Right ventricle myocardium inferior (tissue), 1 donor: Measurements from ENCODE around the gene NR2F2. TPM values are rescaled to one million over a fixed set of nuclear protein-coding genes. Genes with fewer than 3 reads are reported as not detected.

ENCODE experiments used
- ATAC-seq: fragments of 200-7000 bp; cut with Tn5 transposase; one replicate; pipeline ENCODE4 v1.9.1; 2020; ENCODE audit warnings: mild to moderate bottlenecking, moderate library complexity
- DNase-seq: peaks from one replicate; pipeline ENCODE4 v3.0.0; 2021; ENCODE audit errors: missing footprints
- intact Hi-C: fragments of 100-400 bp; cut with DNase I; formaldehyde crosslinking; loops from one replicate; pipeline ENCODE4 v1.11.0; 2022
- long read RNA-seq: library from polyadenylated mRNA; unstranded; transcript quantifications from one replicate; pipeline ENCODE4 v2.0.0, GENCODE V29; 2021
- total RNA-seq: library from RNA; stranded (reverse); fragmentation: NEBNext Ultra II Directional; extraction: Animal tissue kit (Norgen Biotek cat#: 25700); gene quantifications from one replicate; pipeline ENCODE4 v1.2.1, GENCODE V29; 2021
- donor health status: DM: no; HTN: yes; CAD: no; lungs with severe emphysema.

Gene NR2F2
- total RNA-seq = 14.2 TPM
- long read RNA-seq, full-length matches to known transcripts = 6 of 7 reads
- long read RNA-seq, partial matches to known transcripts = 1 of 7 reads
- long read RNA-seq, other reads (novel, unspliced or antisense) = 0 of 7 reads

GRCh38 chr15:96330450-96331143 lies at the start of gene NR2F2:
NR2F2 (plus strand) TSS chr15:96330700; CDS start chr15:96332106, 1,406 bp downstream.
- peak; percentile 84 for ATAC-seq
- intact Hi-C loops = loop anchor here (10.0 kb wide), 2 partner anchors 1306 to 1634 kb away; partner anchors contain the start of gene ARRDC4
- DNase-seq = peak; percentile 98

- intact Hi-C loops = no loop called here
- ATAC-seq = peak; percentile 52
- no peak for DNase-seq
These were observed 45.2 kb upstream of the NR2F2 start for GRCh38 chr15:96285305-96285704.

GRCh38 chr15:96285729-96286254 lies 44.7 kb upstream of the NR2F2 start:
- ATAC-seq = peak; percentile 78
- intact Hi-C loops = no loop called here
- DNase-seq = peak; percentile 64

- intact Hi-C loops = no loop called here
- DNase-seq = no peak
- ATAC-seq = no peak
These were observed 39.8 kb upstream of the NR2F2 start for GRCh38 chr15:96290679-96291078.

- DNase-seq = no peak
- ATAC-seq = no peak
- intact Hi-C loops = no loop called here
These were observed 37.9 kb upstream of the NR2F2 start for GRCh38 chr15:96292635-96293034.

- intact Hi-C loops = no loop called here
These were observed 37.1 kb upstream of the NR2F2 start for GRCh38 chr15:96293441-96293840.

GRCh38 chr15:96294766-96295165 lies 35.7 kb upstream of the NR2F2 start:
- no peak for ATAC-seq
- no peak for DNase-seq
- intact Hi-C loops = no loop called here

More at GRCh38 chr15:96293441-96293840, 37.1 kb upstream of the NR2F2 start:
- ATAC-seq = no peak
- DNase-seq = no peak

GRCh38 chr15:96296264-96296663 lies 34.2 kb upstream of the NR2F2 start:
- DNase-seq (no peak), ATAC-seq (no peak)
- intact Hi-C loops = no loop called here

- ATAC-seq = no peak
- no peak for DNase-seq
- intact Hi-C loops = no loop called here
These were observed 32.7 kb upstream of the NR2F2 start for GRCh38 chr15:96297783-96298182.

GRCh38 chr15:96298217-96298616 lies 32.3 kb upstream of the NR2F2 start:
- ATAC-seq = no peak
- DNase-seq = no peak
- intact Hi-C loops = no loop called here

- DNase-seq = no peak
- ATAC-seq = no peak
- intact Hi-C loops = no loop called here
These were observed 29.7 kb upstream of the NR2F2 start for GRCh38 chr15:96300836-96301235.

GRCh38 chr15:96303503-96304056 lies 26.9 kb upstream of the NR2F2 start:
- no peak for DNase-seq
- intact Hi-C loops = no loop called here
- no peak for ATAC-seq

GRCh38 chr15:96304839-96305238 lies 25.7 kb upstream of the NR2F2 start:
- DNase-seq (no peak), ATAC-seq (no peak)
- intact Hi-C loops = no loop called here

- intact Hi-C loops = no loop called here
- ATAC-seq (no peak), DNase-seq (no peak)
These were observed 24.2 kb upstream of the NR2F2 start for GRCh38 chr15:96306321-96306720.

GRCh38 chr15:96307856-96308394 lies 22.6 kb upstream of the NR2F2 start:
- no peak for ATAC-seq
- no peak for DNase-seq
- intact Hi-C loops = no loop called here

GRCh38 chr15:96309143-96309660 lies 21.3 kb upstream of the NR2F2 start:
- intact Hi-C loops = no loop called here
- no peak for ATAC-seq
- DNase-seq = no peak

- DNase-seq = no peak
- intact Hi-C loops = no loop called here
- ATAC-seq = no peak
These were observed 19.1 kb upstream of the NR2F2 start for GRCh38 chr15:96311256-96311955.

GRCh38 chr15:96311956-96312294 lies 18.6 kb upstream of the NR2F2 start:
- intact Hi-C loops = no loop called here
- ATAC-seq (no peak), DNase-seq (no peak)

- ATAC-seq (no peak), DNase-seq (no peak)
- intact Hi-C loops = no loop called here
These were observed 17.7 kb upstream of the NR2F2 start for GRCh38 chr15:96312641-96313335.
